DMS114 treated with DMSO at 0.1 percent for 48 hours (cell line): ENCODE results near the gene PGM2L1.
"Not testable (repeated sequence)": the region's sequence is repeated elsewhere in the genome, so short reads cannot be mapped to it uniquely, and the experiment has no call there.

Experiments used
- DNase-seq: peaks from one replicate; lab custom pipeline; 2025; ENCODE audit not compliant: unreplicated experiment; lab: John Stamatoyannopoulos, UW

PGM2L1 gene

GRCh38 chr11:74398244-74399159, at the start of gene PGM2L1:
Gene PGM2L1, minus strand, starts transcription at chr11:74398433. Its CDS starts 272 bp downstream, at chr11:74398161.
- DNase-seq = peak; percentile 91

- no peak for DNase-seq
Observed at GRCh38 chr11:74447720-74448119, 49.5 kb upstream of the PGM2L1 start.

DNA sequence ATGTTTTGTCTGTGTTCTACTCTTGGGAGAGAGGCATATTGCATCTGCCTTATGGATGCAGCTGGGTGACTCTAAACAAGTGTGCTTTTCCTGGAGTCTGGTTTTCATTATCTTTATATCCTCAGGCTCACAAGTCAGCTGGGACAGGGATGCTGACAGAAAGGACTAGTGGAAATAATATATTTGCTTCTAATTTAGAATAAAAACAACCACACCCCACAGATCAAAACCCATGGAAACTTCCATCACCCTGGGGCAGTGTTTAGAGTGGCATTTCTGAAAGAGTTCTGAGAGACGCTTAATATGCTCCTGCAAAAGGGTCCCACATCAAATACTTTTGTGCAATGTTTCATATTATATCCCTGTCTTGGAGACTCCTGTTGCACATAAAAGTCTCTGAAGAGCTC, 48.3 kb upstream of the PGM2L1 start:
- DNase-seq = no peak

DNA sequence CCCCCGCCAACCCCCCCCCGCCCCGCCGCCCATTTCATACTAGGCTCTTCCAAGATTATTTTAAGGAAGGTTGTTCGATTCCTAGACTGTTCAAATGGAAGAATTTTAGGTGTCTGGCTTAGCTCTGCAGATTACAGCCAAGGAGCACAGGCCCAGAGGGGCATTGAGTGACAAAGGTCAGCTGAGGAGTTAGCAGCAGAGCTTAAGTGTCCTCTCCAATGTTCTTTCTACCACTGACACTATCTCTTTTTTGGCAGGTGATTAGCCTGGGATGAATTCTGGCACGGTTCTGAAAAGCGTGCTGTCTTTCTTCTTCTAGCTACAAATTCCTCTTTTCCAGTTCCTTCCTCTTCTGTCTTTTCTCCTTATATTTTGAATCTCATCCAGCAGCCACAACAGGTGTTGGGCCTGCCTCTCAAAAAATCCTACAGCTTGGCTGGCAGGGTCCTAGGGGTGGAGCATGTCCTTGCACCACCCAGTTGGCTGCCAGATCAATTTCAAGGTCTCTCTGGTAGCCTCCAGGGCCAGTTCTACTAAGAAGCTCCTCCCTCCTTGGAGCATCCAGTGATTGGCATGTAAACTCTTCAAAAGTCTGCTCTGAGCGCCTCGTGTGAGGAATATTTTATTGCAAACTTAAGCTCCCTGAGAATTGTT, 46.1 kb upstream of the PGM2L1 start:
- DNase-seq = no peak

DNA sequence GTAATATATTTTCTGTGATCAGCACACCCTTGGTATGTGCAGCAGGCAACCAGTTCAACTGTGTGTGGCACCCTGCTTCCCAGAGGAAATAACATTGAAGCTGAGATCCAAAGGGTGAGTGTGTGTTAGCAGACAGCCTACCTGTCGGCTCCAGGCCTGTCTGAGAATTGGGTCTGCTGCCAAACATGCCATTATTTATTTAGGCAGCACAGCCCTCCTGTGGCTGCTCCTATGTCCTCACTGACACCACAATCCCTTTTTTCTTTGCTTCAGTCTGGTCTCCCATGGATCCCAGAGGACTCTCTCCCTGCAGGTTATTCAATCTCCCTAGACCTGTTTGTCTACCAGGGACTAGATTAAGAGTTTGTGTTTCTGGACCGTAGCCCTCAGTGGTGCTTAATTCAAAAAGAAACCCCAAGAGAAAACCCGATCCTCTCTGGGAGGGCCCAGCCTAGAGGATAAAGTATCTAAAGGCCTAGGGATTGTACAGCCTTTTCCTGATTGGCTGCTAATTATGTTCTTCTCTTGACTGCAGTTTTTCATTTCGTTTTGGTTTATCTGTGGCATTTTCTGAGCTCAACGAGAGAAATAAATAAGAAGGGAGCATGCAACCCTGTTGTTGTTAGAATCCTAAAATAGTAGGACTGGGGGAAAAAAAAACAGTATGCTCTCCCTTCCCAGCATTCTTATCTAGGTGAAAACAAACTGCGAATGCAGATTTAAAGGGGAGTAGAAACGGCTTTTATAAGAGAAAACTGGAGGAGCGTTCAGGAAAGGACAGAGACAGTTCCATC, 45.0 kb upstream of the PGM2L1 start:
- no peak for DNase-seq

- DNase-seq = no peak
Observed at GRCh38 chr11:74442636-74443035, 44.4 kb upstream of the PGM2L1 start.

GRCh38 chr11:74438681-74439080, 40.4 kb upstream of the PGM2L1 start:
- no peak for DNase-seq

DNA sequence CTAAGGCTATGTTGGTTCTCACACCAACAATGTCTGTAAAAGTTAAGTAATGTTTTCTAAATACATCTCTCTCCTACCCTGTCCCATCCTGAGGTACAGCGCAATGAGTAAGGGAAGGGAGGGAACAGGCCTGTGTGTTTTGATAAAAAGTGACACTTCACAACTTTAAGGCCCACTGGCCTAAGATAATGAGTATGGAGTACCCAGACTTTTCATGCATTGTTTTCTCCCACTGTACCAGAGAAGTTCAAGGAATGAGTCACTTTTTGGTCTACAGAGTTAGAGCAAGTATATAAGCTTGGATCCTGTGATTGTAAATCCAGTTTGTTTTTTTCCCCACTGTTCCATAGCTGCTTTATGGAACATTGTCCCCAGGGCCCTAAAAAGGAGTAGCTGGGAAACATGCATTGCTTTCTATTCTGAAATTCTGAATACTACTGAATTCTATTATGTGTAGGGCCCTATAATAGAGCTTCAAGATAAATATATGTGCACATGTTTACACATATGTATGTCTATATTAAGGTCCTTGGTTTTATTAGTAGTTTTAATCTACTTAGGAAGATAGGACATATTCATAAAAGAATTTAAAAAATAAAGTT, 39.3 kb upstream of the PGM2L1 start:
- DNase-seq = no peak

- DNase-seq = no peak
Observed at GRCh38 chr11:74434528-74434927, 36.3 kb upstream of the PGM2L1 start.

- DNase-seq = no peak
Observed at GRCh38 chr11:74429205-74429604, 31.0 kb upstream of the PGM2L1 start.

- DNase-seq = no peak
Observed at GRCh38 chr11:74427384-74427886, 29.2 kb upstream of the PGM2L1 start.

DNA sequence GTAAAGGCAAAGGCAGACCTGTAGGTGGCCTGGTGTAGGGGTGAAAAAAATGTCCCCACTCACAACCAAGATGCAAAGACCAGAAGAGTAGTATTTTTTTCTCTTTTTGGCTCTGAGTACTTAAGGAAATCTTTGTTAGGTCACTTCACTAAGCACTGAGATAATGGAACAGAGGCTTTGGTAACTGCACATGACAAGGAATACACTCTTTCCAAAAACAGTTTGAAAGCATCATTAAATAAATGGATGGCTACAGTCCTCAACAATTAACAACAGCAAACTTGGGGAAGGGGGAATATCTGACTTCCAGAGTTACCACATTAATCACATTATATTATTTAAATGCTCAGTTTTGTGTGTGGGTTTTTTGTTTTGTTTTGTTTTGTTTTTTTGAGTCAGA, 26.9 kb upstream of the PGM2L1 start:
- DNase-seq = no peak

- no peak for DNase-seq
Observed at GRCh38 chr11:74418509-74418895, 20.3 kb upstream of the PGM2L1 start.

- no peak for DNase-seq
Observed at GRCh38 chr11:74417860-74418508, 19.8 kb upstream of the PGM2L1 start.

DNA sequence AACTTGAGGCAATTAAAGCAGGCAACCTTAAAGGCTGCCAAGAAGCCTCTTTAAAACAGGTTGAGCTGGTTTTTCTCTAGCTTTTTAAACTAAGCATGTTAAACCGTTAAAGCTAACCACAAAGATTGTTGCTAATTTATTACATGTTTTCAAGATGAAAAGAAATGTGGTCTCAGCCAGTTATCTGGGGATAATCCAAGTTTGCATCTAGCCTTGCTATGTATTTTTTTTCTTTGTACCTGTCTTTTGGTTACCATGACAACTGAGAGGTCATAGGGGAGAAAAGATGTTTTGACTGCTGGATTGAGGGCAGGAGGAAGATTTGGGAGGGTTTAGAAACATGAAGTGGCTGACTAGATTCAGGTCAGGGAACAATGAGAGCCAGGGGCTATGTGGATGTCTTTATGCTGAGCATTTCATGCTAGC, 19.2 kb upstream of the PGM2L1 start:
- no peak for DNase-seq

DNA sequence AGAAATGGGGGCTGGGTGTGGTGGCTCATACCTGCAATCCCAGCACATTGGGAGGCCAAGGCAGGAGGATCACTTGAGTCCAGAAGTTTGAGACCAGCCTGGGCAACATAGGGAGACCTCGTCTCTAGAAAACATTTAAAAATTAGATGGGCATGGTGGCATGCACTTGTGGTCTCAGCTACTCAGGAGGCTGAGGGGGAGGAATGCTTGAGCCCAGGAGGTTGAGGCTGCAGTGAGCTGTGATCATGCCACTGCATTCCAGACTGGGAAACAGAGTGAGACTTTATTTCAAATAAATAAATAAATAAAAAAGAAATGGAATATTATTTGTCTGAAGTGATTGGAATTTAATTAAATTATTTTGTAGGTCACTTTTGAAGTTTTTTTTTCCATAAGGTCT, 18.7 kb upstream of the PGM2L1 start:
- DNase-seq = not testable (repeated sequence)

DNA sequence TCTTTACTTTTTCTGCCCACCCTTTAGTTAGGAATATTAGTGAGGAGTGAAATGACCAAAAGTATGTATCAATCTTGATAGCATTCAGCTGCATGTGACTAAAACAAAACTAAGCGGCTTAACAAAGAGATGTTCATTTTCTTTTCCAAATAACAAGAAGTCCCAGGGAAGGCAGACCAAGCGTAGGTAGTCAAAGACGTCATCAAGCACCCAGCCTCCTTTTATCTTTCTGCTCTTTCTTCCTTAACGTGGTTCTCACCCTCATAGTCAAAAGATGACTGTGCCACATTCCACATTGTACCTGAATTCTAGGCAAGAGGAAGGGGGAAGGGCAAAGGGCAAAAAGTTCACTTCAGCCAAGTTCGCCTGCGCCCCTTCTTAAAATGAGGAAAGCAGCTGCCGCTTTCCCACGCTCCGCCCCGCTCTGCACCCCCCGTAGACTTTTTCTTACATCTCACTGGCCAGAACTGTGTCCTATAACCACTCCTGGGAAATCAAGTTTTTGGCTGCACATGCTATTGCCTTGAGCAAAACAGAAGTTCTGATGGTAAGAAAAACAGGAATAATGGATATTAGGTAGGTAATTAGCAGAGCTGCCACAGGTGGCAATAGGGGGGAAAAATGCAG, 14.6 kb upstream of the PGM2L1 start:
- no peak for DNase-seq

DNA sequence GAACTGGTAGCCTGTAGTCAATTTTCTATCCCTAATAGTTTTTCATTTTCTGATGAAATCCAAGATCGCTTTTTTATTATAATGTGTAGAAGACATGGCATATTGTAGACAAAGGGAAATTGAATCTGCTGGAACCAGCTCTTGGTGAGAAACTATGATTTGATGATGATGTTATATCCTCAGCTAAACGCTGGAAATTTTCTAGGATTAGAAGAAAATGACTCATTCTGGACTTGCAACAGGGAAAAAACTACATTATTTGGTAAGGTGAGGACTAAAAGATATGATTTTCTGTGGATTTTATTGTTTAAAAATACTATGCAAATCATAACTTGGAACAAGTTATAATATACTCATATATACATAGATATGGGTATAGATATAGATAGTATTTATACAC, 14.1 kb upstream of the PGM2L1 start:
- no peak for DNase-seq

GRCh38 chr11:74409633-74410032, 11.4 kb upstream of the PGM2L1 start:
- DNase-seq = no peak
